ENCODE data around the gene S100A1. TPM values are rescaled to one million over a fixed set of nuclear protein-coding genes. Genes with fewer than 3 reads are reported as not detected.
A peak's percentile ranks its signal among the peaks of the same experiment; 100 is the strongest.
"Not testable (repeated sequence)": the region's sequence is repeated elsewhere in the genome, so short reads cannot be mapped to it uniquely, and the experiment has no call there.

Gene S100A1
- total RNA-seq: not detected

DNA sequence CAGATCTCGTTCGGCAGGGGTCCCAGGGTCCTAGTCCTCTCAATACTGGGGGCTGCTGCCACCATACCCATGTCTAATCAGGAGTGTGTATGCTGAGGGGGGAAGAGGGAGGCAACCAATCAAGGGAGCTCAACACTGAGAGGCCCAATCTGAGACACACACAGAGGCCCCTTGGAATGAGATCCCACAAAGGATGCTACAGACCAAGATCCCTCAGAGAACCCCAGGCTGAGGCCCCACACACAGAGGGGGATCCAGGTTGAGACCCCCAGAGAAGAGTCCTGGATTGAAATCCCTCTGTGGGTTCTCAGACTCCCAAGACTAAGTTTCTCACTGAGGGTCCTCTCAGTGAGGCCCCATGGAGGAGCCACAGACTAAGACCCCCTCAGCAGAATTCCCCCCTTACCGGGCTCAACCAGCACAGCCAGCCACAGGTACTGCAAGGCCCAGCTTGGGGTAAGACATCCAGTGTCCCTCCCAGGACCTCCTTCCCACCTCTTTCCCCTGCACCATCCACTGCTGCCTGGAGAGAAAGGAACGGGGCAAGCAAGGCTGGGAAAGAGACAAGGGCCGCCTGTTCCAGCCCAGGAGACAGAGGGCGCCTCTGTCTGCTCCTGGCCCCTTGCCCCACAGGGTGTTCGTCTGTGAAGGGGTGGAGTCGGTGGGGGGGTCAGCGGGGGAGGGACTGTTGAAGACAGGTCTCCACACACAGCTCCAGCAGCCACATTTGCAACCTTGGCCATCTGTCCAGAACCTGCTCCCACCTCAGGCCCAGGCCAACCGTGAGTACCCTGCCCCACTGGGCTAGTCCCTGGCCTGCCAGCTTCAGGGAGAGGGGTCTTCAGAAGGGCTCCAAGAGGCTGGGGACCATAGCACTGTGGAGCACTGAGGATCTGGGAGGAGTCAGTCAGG lies at the start of gene S100A1:
Gene S100A1, plus strand, starts transcription at position 720 of the 912 bp plus-strand sequence. CDS start 2,088 bp downstream, outside the sequence.
- Histone ChIP-seq H3K9me3 (no peaks in the 10 kb centered on the region), H3K27me3 (no peaks in the 10 kb centered on the region), H3K27ac (peak within 1 kb of the TSS; percentile 87 to 94), H3K36me3 (peaks cover 0 to 4% of the 10 kb centered on the region in 2 donors), H3K4me1 (peaks cover 3 to 34% of the 10 kb centered on the region in 2 donors), H3K4me3 (peak within 1 kb of the TSS; percentile 66 to 69)
- DNase-seq (ENCODE audit: low spot score in 2 of 2): no peak
- TF ChIP-seq, protein P1, sequence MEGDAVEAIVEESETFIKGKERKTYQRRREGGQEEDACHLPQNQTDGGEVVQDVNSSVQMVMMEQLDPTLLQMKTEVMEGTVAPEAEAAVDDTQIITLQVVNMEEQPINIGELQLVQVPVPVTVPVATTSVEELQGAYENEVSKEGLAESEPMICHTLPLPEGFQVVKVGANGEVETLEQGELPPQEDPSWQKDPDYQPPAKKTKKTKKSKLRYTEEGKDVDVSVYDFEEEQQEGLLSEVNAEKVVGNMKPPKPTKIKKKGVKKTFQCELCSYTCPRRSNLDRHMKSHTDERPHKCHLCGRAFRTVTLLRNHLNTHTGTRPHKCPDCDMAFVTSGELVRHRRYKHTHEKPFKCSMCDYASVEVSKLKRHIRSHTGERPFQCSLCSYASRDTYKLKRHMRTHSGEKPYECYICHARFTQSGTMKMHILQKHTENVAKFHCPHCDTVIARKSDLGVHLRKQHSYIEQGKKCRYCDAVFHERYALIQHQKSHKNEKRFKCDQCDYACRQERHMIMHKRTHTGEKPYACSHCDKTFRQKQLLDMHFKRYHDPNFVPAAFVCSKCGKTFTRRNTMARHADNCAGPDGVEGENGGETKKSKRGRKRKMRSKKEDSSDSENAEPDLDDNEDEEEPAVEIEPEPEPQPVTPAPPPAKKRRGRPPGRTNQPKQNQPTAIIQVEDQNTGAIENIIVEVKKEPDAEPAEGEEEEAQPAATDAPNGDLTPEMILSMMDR (IDR thresholded peaks at IDR 0.05): peak in 2 of 3 experiments; percentile 0 to 3
- intact Hi-C loops (cut with DNase I): loop anchor here (2.0 to 5.0 kb wide), 2 partner anchors 15 to 121 kb away; partner anchors contain the start of gene S100A16

DNA sequence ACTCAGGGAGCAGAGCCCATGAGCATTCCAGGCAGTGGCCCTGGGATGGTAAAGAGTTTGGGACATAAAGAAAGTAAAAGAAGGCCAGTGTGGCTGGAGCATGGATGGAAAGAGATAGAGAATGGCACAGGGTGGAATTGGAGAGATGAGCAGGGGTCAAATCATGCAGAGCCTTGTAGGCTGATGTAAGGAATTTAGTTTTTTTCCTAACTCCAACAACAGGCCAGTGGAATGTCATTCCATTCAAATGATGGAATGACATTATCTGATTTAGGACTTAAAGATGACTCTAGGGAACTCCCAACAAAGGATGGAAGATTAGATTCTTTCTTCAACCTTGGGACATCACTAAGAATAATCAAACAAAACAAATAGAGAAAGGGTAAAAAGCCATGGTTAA lies 49.7 kb upstream of the S100A1 start:
- H3K9me3 ChIP-seq: no peaks in the 10 kb centered on the region
- intact Hi-C loops (cut with DNase I): no loop called here
- no peaks in the 10 kb centered on the region for H3K36me3 ChIP-seq
- DNase-seq (ENCODE audit: low spot score in 2 of 2): no peak
- no peak overlapping the region for H3K27ac ChIP-seq
- no peaks in the 10 kb centered on the region for H3K4me1 ChIP-seq
- H3K27me3 ChIP-seq: no peaks in the 10 kb centered on the region
- TF ChIP-seq, protein P1 (IDR thresholded peaks at IDR 0.05): no peak
- no peak overlapping the region for H3K4me3 ChIP-seq

DNA sequence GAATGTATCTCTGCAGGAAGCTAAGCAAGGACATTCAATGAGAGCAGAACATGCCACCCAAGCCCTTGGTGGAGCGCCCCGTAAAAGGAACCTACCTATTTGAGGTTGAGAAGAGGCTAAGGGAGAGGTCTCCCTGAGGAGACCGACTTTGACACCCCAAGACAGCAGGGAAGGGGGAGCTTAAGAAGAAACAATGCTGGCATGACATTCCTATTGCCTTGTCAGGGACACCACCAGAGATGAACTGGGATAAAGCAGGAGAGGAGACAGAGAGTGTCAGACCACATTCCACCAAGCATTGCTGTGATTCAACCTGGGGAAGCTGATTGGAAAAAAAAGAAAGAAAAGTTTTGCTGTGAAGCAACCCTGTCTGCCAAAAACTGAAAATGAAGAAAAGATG lies 49.3 kb upstream of the S100A1 start:
- Histone ChIP-seq H3K36me3 (no peaks in the 10 kb centered on the region), H3K9me3 (no peaks in the 10 kb centered on the region), H3K4me1 (no peaks in the 10 kb centered on the region), H3K27ac (no peak overlapping the region), H3K4me3 (no peak overlapping the region), H3K27me3 (no peaks in the 10 kb centered on the region)
- TF ChIP-seq, protein P1 (IDR thresholded peaks at IDR 0.05): no peak
- intact Hi-C loops (cut with DNase I): no loop called here
- DNase-seq (ENCODE audit: low spot score in 2 of 2): no peak

DNA sequence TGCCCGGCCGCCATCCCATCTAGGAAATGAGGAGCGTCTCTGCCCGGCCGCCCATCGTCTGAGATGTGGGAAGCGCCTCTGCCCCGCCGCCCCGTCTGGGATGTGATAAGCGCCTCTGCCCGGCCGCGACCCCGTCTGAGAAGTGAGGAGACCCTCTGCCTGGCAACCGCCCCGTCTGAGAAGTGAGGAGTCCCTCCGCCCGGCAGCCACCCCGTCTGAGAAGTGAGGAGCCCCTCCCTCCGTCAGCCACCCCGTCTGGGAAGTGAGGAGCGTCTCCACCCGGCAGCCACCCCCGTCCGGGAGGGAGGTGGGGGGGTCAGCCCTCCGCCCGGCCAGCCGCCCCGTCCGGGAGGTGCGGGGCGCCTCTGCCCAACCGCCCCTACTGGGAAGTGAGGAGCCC lies 45.4 kb upstream of the S100A1 start:
- H3K27ac ChIP-seq; H3K9me3 ChIP-seq; intact Hi-C loops (cut with DNase I); H3K4me3 ChIP-seq; DNase-seq (ENCODE audit: low spot score in 2 of 2); H3K4me1 ChIP-seq; H3K27me3 ChIP-seq; H3K36me3 ChIP-seq: not testable (repeated sequence)

DNA sequence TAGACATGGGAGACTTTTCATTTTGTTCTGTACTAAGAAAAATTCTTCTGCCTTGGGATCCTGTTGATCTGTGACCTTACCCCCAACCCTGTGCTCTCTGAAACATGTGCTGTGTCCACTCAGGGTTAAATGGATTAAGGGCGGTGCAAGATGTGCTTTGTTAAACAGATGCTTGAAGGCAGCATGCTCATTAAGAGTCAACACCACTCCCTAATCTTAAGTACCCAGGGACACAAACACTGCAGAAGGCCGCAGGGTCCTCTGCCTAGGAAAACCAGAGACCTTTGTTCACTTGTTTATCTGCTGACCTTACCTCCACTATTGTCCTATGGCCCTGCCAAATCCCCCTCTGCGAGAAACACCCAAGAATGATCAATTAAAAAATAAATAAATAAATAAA lies 44.7 kb upstream of the S100A1 start:
- H3K27me3 ChIP-seq; H3K27ac ChIP-seq; H3K36me3 ChIP-seq; DNase-seq (ENCODE audit: low spot score in 2 of 2); H3K9me3 ChIP-seq; H3K4me1 ChIP-seq; H3K4me3 ChIP-seq; intact Hi-C loops (cut with DNase I): not testable (repeated sequence)

GRCh38 chr1:153583976-153584375 lies 44.3 kb upstream of the S100A1 start:
- Histone ChIP-seq H3K4me3 (no peak overlapping the region), H3K4me1 (no peaks in the 10 kb centered on the region), H3K36me3 (no peaks in the 10 kb centered on the region), H3K27me3 (no peaks in the 10 kb centered on the region), H3K9me3 (no peaks in the 10 kb centered on the region), H3K27ac (no peak overlapping the region)
- intact Hi-C loops (cut with DNase I): no loop called here
- no peak for DNase-seq (ENCODE audit: low spot score in 2 of 2)
- TF ChIP-seq, protein P1 (IDR thresholded peaks at IDR 0.05): no peak
